Heart left ventricle (tissue), 13 donors: ENCODE results near the gene CDKN3.

ENCODE experiments used
- POLR2A ChIP-seq, 2 donors: fragments of 450-650 bp; IDR thresholded peaks; one replicate each; pipeline ENCODE4 v1.6.1; 2017; ENCODE audit warnings: antibody characterized with exemption in 2 of 2, mild to moderate bottlenecking in 2 of 2, moderate library complexity in 2 of 2
- TF ChIP-seq, protein P1 (sequence below), 12 donors: fragments of 200-600 bp; sonication (generic) in 4 of 12; IDR thresholded peaks; one replicate each; pipeline versions ENCODE4 v1.5.0 to v1.8.0; 2018 to 2022; ENCODE audit warnings: antibody characterized with exemption in 12 of 12, mild to moderate bottlenecking in 5 of 12
- donor health status: ischemic (EF 13 %, LVEDD 7.1; RV severe dilation, severe dysfunction).
- donor health status: DM: no; HTN: yes; CAD: no.
- donor health status: DM: no; HTN: no; CAD: no.
- donor health status: ischemic (EF 25% LVEDD 6.9; RV normal size, moderate dysfunction).
- donor health status: ischemic (EF 25% LVEDD 5.7; RV mildly dilated, moderate dysfunction).
- donor health status: ischemic (EF 35%, LVEDD 5.7; RV mildly dilated, moderate dysfunction).
- donor health status: nonischemic (EF 11% LVEDD 7.7; RV severe dilation, severe dysfunction).
- donor health status: DM: yes; HTN: yes; CAD: no.
- donor health status: PGD.
- donor health status: ischemic (EF 29% LVEDD 5.4; RV normal size, mild dysfunction).
- donor health status: nonischemic (EF 23%, LVEDD 6.1; RV moderate dilation, normal function).

- TF ChIP-seq POLR2A (IDR thresholded peaks at IDR 0.05), result no peak
- TF ChIP-seq, protein P1, sequence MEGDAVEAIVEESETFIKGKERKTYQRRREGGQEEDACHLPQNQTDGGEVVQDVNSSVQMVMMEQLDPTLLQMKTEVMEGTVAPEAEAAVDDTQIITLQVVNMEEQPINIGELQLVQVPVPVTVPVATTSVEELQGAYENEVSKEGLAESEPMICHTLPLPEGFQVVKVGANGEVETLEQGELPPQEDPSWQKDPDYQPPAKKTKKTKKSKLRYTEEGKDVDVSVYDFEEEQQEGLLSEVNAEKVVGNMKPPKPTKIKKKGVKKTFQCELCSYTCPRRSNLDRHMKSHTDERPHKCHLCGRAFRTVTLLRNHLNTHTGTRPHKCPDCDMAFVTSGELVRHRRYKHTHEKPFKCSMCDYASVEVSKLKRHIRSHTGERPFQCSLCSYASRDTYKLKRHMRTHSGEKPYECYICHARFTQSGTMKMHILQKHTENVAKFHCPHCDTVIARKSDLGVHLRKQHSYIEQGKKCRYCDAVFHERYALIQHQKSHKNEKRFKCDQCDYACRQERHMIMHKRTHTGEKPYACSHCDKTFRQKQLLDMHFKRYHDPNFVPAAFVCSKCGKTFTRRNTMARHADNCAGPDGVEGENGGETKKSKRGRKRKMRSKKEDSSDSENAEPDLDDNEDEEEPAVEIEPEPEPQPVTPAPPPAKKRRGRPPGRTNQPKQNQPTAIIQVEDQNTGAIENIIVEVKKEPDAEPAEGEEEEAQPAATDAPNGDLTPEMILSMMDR (IDR thresholded peaks at IDR 0.05), result no peak
These were observed 43.1 kb upstream of the CDKN3 start for GRCh38 chr14:54353694-54354093.
